GM11168 (cell line): Measurements from ENCODE around the gene ILKAP.

Source experiments
- in situ Hi-C: fragments of 300-500 bp; cut with MboI; formaldehyde crosslinking; loops from one replicate; pipeline ENCODE4 v1.12.0; 2022; ENCODE audit warnings: low sequenced_read_pairs; ENCODE audit not compliant: unreplicated experiment

ILKAP gene

DNA sequence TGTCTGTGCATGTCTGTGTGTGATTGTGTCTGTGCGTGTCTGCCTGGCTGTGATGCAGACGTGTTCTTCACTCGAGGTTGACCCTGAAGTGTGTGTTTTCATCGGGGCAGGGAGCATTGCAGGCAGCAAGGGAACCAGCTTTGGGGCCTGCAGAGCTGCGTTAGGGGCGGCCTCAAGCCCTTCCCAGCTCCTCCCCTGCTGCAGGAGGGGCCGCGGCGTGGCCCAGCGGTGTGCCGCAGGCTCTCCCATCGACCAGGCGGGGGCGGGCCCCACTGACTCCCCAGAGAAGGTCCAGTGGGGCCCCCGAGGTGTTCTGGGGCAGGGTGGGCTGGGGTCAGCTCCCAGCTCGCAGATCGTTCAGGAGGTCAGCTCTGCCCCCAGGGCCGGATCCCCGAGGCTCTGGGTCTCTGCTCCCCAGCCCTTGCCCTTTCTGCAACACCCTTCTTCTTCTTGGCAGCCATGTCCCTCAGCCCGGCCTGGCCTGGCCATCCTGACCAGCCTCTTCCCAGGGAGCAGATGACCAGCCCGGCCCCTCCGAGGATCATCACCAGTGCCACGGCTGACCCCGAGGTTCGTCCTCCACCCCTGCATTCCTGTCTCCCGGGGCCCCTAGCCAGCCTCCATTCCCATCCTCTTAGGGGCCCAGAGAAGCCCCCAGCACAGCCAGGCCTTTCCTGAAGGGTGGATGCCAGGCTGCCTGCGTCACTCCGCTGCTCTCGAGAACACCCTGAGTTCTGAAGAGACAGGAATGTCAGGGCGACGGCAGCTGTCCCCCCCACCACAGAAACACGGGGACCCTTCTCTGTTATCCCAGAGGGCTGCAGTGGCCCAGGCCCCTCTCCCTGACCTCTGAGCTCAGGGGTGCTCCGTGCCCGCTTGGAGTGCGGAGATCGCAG is 76.1 kb downstream of the ILKAP start:
- in situ Hi-C loops = no loop called here

DNA sequence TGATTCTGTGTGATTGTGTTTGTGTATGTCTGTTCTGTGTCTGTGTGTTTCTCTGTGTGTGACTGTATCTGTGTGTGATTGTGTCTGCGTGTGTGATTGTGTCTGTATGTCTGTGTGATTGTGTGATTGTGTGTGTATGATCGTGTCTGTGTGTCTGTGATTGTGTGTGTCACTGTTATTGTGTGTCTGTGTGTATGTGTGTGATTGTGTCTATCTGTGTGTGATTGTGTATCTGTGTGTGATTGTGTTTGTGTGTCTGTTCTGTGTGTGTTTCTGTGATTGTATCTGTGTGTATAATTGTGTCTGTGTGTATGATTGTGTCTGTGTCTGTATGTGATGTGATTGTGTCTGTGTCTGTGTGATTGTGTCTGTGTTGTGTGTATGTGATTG is 76.7 kb downstream of the ILKAP start:
- in situ Hi-C loops = no loop called here

DNA sequence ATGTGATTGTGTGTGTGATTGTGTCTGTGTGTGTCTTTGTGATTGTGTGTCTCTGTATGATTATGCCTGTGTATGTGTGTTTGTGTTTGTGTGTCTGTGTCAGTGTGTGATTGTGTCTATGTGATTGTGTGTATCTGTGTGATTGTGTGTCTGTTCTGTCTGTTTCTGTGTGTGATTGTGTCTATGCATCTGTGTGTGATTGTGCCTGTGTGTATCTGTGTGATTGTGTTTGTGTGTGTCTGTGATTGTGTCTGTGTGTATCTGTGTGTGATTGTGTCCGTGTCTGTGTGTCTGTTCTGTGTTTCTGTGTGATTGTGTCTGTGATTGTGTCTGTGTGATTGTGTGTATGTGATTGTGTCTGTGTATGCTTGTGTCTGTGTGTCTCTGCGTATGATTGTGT is 77.2 kb downstream of the ILKAP start:
- in situ Hi-C loops = no loop called here

DNA sequence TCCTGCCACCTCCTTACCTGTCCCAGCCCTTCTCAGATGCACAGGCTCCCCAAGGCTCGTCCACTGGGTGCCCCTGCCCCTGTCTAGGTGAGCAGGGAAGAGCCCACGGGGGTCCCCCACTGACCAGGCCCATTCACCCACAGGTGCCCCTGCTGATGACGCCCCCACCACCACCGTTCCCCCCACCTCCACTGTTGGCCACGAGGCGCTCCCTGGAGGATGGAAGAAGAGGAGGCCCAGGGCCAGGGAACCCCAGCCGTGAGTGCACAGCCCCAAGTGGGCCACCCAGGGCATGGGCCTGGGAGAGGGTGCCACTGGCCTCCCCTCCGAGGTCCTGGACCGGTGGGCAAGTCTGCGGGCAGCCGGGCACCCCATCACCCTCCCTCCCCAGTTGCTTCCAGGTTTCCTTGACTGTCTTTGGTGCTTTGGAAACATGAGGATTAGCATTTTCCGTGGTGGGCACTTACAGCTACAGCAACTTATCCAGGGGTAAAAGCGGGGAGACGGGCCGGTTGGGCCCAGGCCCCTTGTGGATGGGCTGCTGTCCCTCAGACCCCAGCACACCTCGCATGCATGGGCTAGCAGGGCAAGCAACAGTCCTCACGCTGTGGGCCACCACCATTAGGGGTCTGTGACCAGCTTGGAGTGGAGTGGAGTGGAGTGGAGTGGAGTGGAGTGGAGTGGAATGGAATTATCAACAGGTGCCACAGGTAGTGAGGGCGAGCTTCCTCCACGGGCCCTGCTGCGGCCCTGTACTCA is 78.2 kb downstream of the ILKAP start:
- in situ Hi-C loops = no loop called here

DNA sequence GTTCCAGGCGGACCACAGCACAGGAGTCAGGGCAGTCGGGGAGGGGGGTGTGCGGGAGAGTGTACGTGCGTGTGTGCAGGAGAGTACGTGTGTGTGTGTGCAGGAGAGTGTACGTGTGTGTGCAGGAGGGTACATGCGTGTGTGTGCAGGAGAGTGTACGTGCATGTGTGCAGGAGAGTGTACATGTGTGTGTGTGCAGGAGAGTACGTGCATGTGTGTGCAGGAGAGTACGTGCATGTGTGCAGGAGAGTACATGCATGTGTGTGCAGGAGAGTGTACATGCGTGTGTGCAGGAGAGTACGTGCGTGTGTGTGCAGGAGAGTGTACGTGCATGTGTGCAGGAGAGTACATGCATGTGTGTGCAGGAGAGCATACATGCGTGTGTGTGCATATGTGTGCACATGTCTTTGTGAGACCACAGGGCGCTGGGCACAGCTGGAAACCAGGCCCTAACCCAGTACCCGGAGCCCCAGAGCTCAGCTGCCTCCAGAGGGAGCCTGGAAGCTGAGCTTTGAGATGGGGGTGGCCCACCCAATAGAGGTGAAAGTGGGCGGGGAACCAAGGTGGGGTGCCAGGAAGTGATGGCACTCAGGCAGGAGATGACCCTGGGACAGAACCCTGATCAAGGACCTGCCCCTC is 78.9 kb downstream of the ILKAP start:
- in situ Hi-C loops = no loop called here

DNA sequence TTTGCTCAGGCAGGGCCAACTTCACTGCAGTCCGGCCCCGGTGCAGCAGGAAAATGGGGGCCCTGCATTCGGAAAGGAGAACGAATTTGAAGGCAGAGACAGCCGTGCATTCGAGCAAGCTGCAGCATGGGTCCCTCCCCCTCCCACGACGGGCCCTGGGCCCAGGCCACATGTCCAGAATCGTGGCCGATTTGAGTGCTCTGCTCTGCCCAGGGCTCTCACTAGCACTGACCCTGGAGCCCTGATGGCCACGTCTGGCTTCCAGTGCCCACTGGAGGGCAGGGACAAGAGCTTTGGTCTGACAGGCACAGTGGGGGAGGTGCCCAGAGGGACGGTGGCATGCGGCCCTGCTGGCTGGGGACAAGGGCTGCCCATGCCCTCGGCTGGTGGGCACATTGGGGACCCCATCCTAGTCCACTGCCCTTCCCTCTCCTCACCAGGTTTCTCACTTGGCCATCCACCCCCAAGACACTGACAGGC is 79.5 kb downstream of the ILKAP start:
- in situ Hi-C loops = no loop called here

DNA sequence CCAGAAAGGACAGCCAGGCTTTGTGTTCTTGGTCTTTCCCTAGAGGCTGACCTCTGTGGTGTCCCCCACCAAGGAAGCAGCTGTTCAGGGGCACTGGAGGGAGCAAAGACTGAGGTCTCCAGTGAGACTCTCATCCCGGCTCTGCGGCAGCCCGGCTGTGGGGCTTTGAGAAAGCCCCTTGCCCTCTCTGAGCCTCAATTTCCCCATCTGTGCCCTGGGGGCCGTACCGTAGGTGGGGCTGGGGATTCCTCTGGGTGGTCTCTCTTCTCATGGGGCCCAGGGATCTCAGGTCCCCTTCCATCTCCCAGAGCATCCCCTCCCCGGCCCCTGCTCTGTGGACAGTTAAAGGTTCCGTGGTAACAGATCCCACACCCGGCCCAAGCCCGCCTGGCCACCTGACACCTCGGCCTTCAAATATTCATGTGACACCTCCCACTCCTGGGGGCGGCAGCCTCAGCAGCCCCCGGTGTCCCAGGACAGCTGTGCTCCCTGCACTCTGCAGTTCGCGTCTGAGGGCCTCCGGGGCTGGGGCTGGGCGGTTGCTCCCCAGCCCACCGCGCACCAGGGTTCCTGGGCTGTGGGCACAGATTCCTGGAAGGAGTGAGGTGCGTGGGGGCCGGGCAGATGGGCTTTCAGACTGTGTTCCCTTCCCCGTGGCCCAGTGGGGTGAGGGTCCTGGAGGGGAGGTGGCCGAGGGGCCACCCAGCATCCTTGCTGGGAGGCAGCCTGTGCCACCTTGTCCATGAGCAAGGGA is 80.1 kb downstream of the ILKAP start:
- in situ Hi-C loops = no loop called here

DNA sequence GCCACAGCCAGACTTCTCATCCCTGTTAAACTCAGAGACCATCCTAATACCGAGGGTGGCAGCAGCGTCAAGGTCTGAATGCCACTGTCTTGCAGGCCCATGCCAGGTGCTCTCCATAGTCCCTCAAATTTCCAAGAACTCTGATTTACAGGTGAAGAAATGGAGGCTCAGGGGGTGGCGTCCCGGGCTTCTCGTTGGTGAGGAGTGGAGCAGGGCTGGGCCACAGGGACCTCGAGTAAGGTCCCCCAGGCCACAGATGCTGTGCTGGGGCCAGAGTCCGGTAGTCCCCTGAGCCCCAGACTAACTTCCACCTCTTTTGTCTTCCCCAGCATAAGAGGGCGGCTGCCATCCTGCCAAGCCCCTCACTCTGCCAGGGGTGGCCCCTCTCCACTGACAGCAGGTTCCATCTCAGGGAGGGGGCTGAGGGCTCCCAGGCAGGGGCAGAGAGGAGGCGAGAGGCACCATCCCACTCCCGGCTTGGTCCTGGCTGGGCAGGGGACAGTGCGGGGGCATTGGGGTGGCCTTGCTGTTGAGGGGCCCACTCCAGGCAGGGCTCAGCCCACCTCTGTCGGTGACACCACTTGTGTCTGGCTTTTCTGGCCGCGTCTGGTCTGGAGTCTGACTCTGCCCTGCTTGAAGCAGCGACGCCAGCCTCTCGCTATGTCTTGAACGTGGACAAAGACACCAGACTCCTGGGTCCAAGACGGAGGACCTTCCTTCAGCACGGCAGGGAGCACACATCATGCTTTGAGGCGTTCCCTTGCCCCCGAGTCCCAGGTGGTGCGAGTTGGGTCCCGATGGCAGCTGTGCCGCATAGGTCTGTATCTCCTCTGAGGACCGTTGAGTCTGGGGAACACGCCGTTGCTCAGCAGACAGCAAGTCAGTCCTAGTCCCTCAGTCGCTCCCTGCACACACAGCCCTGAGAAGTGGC is 80.9 kb downstream of the ILKAP start:
- in situ Hi-C loops = no loop called here

DNA sequence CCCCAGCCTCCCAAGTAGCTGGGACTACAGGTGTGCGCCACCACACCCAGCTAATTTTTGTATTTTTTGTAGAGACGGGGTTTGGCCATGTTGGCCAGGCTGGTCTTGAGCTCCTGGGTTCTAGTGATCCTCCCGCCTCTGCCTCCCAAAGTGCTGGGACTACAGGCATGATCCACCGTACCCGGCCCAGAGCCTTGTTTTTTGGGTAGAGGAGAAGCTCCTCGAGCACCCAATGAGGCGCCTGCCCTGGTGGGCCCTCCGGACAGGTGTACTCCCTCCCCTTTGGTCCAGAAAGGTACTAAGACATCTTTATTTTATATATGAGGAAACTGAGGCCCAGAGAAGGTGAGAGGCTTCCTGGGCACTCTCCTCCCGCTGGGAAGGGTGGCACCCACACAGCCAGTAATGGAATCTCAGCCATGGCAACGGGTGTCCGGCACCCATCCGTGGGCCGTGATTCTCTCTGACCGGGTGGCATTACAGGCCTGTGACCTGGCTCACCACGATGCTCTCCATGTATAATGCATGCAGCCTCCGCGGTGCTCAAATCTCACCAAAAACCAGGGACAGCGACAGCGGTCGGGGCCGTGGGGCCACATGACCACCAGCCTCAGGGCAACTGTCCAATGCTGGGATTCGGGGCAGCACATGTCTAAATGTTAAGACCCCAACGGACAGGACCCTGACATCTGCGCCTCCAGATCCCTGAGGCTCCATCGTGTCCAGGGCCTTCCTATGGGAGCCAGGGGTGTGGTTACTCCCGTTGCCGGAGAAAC is 81.8 kb downstream of the ILKAP start:
- in situ Hi-C loops = no loop called here

DNA sequence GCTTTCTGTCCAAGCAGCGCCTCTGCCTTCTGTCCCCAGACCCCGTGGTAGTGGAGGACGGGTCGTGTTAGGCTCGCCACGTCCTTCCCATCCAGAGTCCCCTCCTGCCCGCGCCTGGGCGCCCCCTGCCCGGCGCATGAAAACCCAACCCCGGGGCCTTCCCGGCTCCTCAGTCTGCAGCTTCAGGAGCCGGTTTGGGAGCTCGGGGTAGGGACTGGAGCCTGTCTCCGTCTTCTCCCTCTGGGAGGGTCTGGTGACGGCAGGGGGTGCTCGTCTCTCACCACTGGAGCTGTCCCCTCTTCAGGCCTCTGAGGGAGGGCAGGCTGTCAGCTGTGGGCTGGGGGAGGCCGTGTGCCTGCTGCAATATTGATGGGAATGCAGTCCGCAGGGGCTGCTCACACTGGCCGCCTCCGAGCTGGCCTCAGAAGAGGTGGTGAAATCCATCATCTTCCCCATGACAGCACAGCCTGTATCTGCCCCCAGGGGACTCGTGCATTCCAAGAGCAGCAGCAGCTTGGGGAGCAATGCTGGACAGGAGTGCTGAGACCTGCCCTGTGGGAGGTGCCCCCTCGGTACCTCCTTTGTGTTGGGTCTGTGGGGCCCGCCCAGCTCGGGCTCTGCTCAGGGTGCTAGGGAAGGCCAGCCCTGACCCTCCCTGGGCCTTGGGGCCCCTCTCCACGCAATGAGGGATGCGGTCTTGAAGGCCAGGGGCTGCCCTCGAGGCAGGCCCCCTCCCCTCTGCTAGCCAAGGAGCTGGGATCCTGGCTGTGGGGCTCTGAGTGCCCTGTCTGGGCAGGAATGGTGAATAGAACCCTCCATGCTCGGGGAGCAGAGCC is 82.8 kb downstream of the ILKAP start:
- in situ Hi-C loops = no loop called here
